GM19023 (cell line): ENCODE data around the gene CUL4A.
"Not testable (repeated sequence)": the region's sequence is repeated elsewhere in the genome, so short reads cannot be mapped to it uniquely, and the experiment has no call there.

Source experiments
- ATAC-seq: cut with Tn5 transposase; IDR thresholded peaks from one replicate; pipeline ENCODE4 v1.9.1; 2021; ENCODE audit warnings: mild to moderate bottlenecking, moderate library complexity; ENCODE audit not compliant: unreplicated experiment

Gene CUL4A

DNA sequence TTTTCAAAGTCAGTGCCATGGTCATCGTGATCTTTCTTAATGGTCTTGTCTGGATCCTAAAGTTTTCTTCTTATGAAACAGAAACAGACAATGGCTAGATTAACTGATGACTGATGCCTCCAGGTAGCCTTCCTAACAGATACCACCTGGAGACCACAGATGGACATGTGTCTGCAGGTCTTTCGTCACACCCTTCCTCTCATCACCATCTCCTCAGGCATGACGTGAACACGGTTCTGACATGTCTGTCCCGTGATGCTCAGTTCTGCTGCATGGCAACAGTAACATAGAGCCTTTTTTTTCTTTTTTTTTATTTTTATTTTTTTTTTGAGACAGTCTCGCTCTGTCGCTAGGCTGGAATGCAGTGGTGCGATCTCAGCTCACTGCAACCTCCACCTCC is 74.5 kb downstream of the CUL4A start:
- no peak for ATAC-seq

DNA sequence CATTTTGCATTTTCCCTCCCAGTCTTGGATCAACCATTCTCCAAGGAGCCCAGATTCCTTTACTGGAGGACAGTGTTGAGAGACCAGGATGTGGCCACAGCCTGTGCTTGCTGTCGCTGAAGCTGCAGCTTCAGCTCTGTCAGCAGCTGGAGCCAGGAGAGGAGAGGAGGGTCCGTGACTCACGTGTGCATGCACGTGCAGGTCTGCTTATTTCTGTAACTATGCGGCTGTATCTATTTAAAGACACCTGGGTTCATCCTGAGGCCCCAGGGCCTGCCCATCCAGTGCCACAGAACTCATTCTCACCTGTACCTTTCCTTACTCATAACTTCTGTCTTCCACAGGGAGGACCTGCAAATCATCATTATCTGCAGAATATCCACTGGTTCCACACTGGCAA is 79.5 kb downstream of the CUL4A start:
- ATAC-seq, result no peak

DNA sequence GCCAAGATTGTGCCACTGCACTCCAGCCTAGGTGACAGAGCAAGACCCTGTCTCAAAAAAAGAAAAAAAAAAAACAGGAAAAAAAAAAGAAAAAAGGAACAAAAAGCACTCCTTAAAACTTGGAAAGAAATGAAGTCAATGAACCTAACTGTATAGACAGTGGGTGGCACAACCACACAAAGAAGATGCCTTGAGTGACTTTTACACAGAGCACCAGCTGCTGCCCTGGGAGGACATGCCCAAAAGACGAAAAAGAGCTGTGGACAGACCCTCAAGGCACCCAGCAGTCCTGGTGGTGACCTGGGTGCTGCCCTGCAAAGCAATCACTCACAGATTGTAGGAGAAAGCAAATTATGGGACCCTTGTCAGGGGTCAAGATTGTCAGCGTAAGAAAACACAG is 81.7 kb downstream of the CUL4A start:
- ATAC-seq, result no peak

DNA sequence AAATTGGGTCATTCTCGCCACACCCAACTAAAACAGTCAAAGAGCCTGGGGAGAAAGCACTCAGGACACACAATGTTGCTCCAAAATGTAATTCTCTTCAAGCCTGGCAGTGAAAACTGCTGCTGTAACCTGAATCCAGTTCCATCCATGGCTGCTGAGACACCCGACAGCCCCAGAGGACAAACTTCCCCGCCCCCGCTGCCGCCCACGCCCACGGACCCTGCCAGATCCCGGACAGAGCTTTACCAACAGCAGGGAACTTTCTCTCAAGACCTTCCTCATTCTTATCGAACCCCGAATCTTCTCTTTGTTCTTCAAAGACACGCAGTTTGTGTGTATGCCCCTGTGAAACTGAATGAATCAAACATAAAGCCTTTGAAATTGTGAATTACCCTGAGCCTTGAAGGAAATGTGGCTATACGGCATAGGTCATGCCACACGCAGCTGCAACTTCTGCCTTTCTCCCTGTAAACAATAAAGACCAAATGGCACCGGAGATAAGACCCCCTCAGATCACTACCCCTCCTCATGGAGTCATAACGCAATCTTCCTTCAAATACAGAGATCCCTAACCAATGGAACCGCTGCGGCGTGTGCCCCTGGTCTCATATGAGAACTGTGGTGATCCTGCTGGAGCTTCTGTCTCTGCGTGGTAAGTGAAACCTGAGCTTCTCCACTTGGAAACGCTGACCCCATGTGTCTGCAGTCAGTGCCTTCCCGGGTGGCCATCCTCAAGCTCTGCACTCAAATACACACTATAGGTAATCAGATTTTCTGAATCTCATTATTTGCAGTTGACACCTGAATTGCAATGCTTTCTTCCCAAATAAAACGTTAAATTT is 82.8 kb downstream of the CUL4A start:
- ATAC-seq, result no peak

DNA sequence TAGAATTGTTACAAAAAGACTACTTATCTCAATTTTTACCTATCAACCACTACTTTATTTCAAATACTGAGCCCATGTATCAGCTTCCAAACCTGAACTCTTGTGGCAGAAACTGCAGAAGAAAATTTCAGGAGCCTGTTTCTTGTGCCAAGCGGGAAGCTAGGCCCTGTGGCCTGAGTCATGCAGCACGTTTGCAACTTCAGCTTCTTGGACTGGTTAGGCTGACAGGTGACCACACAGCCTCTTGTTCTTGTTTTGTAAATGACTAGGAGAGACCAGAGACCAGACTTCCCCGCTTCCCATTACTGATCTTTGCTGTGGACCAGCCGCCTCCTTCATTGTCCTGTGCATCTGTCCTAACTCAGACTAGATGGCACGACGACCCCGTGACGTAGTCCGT is 84.3 kb downstream of the CUL4A start:
- no peak for ATAC-seq

DNA sequence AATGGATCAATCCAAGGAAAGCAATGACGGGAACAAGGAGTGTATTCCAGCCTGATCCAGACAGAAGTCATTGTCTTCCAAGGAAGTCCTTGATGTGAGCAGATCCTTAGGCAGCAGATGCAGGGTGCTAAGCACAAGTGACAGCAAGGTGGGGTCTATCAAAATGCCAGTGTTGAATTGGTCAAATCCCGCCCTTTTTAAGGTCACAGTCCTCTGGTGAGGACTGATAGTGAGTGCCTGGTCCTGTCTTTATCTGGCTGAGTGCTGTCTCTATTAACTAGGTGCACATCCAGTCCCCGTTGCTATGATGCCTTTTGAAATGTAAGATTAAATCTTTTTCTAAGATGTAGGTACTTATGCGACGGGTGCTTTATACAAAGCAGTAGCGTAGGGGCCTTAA is 86.4 kb downstream of the CUL4A start:
- ATAC-seq, result no peak

DNA sequence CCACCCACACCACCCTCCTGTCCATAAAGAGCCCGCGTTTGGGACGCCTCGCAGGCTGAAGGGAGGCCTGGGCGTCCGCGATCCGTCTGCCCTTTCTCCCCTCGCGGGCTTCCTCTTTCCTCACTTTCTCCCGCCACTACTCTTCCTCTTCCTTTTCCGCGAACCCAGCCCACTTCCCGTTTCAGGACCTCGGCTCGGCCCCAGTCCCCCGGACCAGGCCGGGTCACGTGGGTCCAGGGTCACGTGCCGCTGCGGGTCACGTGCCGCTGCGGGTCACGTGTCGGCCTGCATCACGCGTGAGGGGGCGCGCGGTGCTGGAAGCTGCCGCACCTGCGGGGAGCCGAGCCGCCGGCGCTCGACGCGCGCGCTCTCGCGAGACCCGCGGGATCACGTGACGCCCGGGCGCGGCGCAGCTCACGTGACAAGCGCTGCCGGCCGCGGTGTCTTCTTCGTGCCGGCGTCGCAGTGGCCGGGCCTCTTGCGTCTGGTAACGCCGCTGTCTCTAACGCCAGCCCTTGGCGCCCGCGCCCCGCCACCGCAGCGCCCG is 87.5 kb downstream of the CUL4A start, which contains the start of gene LAMP1:
Gene LAMP1 (plus strand): TSS at position 417 of the 547 bp plus-strand sequence. CDS start 196 bp downstream, outside the sequence.
- ATAC-seq, result peak; percentile 79

DNA sequence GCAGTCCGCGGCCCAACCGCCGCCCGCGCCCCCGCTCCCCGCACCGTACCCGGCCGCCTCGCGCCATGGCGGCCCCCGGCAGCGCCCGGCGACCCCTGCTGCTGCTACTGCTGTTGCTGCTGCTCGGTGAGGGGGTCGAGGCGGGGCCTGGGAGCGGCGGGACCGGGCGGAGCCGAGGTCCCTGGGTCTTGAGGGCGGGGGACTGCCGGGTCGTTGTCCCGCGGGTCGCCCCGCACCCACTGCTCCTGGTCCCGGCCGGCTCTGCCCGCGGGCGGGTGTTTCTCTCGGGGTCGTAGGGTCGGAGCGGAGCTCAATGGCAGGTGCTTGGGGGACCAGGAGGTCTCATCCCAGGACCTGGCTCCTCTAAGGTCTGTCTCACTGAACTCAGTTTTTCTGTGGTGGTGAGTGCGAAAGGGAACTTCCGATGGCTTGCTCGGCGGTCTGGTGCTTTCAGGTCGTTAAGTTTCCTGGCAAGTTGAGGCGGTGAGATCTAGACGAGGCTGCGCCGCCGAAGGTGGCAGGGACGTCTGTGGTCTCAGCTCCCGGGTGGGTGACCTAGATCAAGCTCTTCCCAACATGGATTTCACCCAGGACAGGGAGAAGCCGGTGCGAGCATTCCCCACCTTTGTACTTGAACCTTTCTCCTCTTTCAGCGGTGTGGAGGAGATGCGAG is 88.1 kb downstream of the CUL4A start:
- peak; percentile 35 for ATAC-seq

DNA sequence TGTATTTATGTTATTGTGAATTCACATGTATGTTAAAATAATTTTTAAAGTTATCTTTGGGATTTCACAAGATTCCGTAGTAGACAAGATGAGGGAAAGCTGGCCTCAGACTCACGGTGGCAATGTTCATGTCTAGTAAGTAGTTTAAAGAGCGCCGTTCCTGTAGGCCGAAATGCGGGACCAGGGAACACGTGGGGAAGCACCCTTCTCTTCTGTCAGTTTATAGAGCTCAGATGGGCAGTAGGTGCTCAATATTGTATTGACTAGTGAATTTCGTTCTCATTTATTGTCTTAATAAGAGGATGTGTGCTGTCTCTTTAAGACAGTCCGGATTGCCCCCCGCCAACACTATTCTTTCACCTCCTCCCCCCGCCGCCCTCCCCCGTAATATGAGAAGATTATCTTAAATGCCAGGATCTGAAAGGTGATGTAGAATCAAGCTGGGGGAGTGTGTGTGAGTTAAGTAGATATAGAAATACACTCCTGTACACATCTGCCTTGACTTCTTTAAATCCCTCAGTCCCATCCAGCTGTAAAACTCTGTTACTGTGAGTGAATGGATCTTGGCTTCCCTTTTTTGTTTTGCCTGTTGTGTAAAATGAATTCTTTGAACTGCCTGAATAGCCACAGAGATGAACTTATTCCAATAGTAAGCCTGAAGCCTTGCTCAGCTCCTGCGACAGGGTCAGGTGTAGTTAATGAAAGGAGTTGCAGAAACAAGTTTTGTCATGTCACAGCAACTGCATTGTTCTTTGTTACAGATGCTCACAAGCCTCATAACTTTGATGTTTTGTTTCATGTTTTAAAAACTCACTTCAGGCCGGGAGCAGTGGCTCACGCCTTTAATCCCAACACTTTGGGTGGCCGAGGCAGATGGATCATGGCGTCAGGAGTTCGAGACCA is 88.9 kb downstream of the CUL4A start:
- ATAC-seq, result no peak

DNA sequence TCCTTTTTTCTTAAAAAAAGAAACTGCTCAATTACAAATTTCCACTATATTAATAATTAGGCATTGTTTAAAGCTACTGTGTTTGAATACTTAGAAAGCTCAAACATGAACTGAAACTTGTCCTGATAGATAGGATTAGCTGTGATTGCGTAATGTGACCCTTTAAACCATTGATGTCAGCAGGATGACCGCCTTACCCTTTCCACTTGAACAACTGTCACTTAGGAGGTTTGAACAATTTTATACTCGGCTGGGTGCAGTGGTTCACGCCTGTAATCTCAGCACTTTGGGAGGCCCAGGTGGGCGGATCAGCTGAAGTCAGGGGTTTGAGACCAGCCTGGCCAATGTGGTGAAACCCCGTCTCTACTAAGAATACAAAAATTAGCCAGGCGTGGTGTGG is 90.5 kb downstream of the CUL4A start:
- ATAC-seq, result no peak

DNA sequence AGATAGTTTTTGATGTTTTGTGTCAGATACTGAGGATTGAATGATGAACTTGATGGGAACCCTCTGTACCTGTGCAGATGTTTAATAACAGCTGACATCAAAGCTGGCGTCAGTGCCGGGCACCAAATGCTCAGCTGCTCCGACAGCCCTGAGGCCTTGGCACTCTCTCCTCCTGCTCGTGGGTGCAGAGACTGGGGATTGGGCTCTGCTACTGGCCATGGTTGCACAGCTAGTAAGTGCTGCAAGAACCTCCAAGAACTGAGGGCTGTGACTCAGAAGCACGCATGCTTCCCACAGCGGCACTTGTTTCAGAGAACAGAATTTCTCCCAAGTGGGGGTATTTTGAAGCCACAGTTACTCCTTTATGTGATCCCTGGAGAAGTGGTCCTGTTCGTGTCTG is 93.6 kb downstream of the CUL4A start:
- ATAC-seq, result no peak

DNA sequence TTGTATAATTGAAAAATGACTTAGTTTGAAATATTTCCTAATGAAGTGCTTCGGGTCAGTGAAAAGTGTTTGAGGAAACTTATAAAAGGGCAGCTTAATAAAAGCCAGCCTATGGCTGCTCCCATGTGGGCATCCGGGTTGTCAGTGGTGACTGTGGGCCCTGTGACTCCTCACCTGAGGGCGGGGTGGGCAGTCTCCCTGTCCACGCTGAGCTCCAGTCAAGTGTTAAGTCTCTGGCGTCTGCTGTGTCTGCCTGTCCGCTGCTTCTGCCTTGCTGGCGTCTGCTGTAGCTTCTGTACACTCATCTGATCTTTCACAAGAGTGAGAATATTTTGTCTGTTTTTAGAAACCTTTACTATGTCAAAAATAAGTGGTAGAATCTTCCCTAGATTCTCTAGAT is 94.7 kb downstream of the CUL4A start:
- no peak for ATAC-seq

DNA sequence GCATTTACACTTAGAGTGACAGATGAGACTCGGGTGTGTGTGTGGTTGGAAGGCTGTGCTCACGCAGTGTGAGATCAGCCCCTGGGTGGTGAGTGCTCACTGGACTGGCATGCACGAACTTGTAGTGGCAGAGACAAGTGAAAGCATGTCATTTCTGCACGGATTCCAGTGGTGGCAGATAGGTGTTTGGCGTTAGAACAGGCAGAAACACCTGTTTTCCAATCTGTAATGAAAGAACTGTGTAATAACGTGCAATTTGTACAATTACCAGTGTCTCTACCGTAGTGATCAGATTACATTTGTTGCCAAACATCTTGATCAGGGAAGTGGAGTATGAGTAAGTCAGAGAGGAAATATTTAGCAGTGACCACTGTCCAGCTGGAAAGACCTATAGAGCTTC is 95.8 kb downstream of the CUL4A start:
- ATAC-seq, result no peak

DNA sequence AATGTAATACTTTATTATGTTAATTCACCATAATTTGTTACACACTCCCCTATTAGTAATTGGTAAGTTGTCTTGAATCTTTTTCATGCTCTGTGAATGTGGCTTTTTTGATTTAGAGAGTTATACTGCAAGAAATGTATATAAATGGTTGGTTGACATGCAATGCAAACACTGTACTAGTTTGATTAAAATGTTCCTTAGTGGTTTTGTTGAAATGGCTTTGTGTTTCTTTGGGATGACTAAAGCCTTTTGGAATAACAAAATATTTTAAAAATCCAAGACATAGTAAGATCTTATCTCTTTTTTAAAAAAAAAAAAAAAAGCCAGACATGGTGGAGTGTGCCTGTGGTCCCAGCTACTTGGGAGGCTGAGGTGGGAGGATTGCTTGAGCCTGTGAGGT is 98.1 kb downstream of the CUL4A start:
- ATAC-seq, result no peak

DNA sequence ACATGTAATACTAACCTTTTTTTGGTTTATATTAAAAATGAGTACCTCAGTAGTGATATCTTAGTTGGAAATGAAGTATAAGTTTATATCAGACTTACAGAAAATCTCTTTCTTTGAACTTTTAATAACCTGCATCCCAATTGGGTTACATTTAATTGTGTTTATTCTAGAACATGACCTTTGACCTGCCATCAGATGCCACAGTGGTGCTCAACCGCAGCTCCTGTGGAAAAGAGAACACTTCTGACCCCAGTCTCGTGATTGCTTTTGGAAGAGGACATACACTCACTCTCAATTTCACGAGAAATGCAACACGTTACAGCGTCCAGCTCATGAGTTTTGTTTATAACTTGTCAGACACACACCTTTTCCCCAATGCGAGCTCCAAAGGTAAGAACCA is 100.1 kb downstream of the CUL4A start:
- no peak for ATAC-seq

DNA sequence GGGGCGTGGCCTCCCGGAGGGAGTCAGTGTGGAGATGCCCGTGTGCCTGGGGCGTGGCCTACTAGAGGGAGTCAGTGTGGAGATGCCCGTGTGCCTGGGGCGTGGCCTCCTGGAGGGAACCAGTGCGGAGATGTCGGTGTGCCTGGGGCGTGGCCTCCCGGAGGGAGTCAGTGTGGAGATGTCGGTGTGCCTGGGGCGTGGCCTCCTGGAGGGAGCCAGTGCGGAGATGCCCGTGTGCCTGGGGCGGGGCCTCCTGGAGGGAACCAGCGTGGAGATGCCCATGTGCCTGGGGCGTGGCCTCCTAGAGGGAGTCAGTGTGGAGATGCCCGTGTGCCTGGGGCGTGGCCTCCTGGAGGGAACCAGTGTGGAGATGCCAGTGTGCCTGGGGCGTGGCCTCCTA is 104.7 kb downstream of the CUL4A start:
- not testable (repeated sequence) for ATAC-seq

DNA sequence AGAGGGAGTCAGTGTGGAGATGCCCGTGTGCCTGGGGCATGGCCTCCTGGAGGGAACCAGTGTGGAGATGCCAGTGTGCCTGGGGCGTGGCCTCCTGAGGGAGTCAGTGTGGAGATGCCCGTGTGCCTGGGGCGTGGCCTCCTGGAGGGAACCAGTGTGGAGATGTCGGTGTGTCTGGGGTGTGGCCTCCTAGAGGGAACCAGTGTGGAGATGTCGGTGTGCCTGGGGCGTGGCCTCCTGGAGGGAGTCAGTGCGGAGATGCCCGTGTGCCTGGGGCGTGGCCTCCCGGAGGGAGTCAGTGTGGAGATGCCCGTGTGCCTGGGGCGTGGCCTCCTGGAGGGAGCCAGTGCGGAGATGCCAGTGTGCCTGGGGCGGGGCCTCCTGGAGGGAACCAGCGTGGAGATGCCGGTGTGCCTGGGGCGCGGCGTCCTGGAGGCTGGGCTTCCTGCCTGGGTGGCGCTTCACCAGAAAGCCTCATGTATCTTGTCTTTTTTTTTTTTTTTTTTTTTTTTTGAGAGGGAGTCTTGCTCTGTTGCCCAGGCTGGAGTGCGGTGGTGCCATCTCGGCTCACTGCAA is 105.6 kb downstream of the CUL4A start:
- not testable (repeated sequence) for ATAC-seq

DNA sequence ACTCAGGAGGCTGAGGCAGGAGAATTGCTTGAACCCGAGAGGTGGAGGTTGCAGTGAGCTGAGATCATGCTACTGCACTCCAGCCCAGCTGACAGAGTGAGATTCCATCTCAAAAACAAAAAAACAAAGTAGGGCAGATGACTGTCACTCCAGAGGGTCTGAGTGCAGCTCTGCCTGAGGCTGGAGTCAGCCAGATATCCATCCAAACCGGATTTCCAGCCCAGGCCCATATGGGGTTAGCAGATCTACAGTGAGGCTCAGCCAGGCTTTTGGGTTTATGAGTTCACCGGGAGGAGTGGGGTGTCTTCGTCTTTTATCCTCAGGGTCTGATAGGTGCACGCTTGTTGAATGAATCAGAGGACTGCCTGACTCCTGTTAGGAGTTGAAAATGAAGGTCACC is 106.6 kb downstream of the CUL4A start:
- no peak for ATAC-seq
